Endothelial cell (in vitro differentiated cells): ENCODE data around the gene GDF9. TPM values are rescaled to one million over a fixed set of nuclear protein-coding genes. Genes with fewer than 3 reads are reported as not detected.

Source experiments
- DNase-seq: peaks from one replicate; pipeline ENCODE4 v3.0.0; 2021; ENCODE audit warnings: low spot score
- H3K27ac Mint-ChIP-seq: one replicate; pipeline ENCODE4 v1.8.0; 2021; ENCODE audit warnings: mixed read lengths, inconsistent platforms; ENCODE audit not compliant: unreplicated experiment
- H3K27me3 Mint-ChIP-seq: one replicate; pipeline ENCODE4 v1.8.0; 2021; ENCODE audit warnings: mild to moderate bottlenecking, moderate library complexity, mixed read lengths, inconsistent platforms; ENCODE audit not compliant: unreplicated experiment
- H3K36me3 Mint-ChIP-seq: one replicate; pipeline ENCODE4 v1.8.0; 2021; ENCODE audit warnings: mild to moderate bottlenecking, low read depth, mixed read lengths, inconsistent platforms; ENCODE audit not compliant: unreplicated experiment
- H3K4me1 Mint-ChIP-seq: one replicate; pipeline ENCODE4 v1.8.0; 2021; ENCODE audit warnings: mild to moderate bottlenecking, mixed read lengths, inconsistent platforms; ENCODE audit not compliant: unreplicated experiment
- H3K4me3 Mint-ChIP-seq: one replicate; pipeline ENCODE4 v1.8.0; 2021; ENCODE audit warnings: mild to moderate bottlenecking, mixed read lengths, inconsistent platforms; ENCODE audit not compliant: unreplicated experiment
- H3K9me3 Mint-ChIP-seq: one replicate; pipeline ENCODE4 v1.8.0; 2021; ENCODE audit warnings: mixed read lengths, inconsistent platforms; ENCODE audit not compliant: unreplicated experiment
- CTCF ChIP-seq: fragments of 200-600 bp; sonication (generic); IDR thresholded peaks from one replicate; pipeline ENCODE4 v1.5.0; 2021; ENCODE audit warnings: antibody characterized with exemption; ENCODE audit not compliant: unreplicated experiment
- total RNA-seq: library from RNA; stranded (reverse); fragmentation: NEBNext Ultra II Directional; extraction: Animal tissue kit (Norgen Biotek cat#: 25700); gene quantifications from one replicate; pipeline ENCODE4 v1.2.1, GENCODE V29; 2021; ENCODE audit not compliant: unreplicated experiment

GDF9 gene
- total RNA-seq, 1 donor from 2014 or later, result 0.33 TPM

DNA sequence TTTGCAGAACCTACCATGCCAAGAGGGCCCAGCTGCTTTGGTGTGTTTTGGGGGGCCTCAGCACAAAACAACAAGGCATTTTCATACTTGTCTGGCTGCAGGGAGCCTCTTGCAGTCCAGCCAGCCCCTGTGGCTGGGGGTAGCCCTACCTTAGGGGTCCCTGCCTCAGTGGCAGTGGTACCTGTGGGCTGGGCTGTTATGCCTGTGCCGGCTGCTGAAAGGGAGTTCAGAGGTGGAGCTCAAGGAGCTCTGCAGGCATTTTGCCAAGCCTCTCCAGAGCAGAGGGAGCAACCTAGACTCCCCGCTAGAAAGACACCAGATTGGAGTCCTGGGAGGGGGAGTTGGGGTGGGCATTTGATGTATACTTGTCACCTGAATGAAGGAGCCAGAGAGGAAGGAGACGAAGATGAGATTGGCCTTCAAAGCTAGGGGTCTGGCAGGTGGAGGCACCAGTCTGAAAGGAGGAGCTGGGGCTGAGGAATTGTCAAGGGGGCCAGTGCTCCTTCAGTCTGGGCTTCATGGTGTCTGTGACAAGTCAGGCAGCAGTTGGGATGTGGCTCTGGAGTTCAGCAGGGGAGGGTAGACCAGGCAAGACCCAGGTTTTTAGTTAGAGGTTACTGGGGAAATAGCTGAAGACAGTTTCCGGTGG, 37.3 kb downstream of the GDF9 start:
- peaks cover 16% of the 10 kb centered on the region for H3K27me3 Mint-ChIP-seq
- no peak overlapping the region for H3K27ac Mint-ChIP-seq
- H3K9me3 Mint-ChIP-seq, result no peaks in the 10 kb centered on the region
- peaks cover 5% of the 10 kb centered on the region for H3K36me3 Mint-ChIP-seq
- no peak for DNase-seq
- peaks cover 19% of the 10 kb centered on the region for H3K4me1 Mint-ChIP-seq
- H3K4me3 Mint-ChIP-seq, result peak overlapping the region; percentile 80
- TF ChIP-seq CTCF, result no peak

DNA sequence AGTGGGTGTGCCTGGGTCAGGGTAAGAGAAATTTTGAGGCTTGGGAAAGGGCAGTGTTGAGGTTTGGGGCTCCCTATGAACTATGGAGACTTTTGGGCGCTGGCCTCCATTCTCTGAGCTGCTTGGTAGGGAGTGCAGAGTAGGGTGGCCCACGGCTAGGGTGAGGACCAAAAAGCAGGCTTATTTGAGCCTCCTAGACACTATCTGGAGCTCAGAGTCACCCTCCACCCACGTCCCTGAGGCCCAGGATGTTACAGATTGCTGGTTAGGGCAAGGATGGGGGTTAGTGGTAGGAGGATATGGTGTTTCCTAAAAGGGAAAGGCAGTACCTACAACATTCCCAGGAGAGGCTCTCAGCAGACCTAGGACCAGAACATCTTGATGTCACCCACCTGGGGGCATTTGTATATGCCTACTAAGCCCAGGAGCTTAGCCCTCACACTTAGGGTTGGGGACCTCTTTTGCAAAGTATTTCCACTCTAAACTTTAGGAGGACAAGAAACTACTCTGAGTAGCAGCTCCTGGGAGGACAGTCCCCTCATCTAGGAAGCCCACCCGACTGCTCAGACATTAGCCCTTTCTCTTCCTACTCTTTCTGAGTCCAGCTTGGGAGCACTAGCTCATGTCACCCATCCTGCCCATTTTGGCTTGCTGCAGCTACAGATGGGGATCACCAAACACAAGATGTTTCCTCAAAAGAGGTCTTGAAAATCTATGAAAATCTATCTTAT, 38.2 kb downstream of the GDF9 start:
- no peak for TF ChIP-seq CTCF
- no peak for DNase-seq
- Mint-ChIP-seq H3K9me3 (no peaks in the 10 kb centered on the region), H3K4me3 (no peak overlapping the region), H3K4me1 (peaks cover 19% of the 10 kb centered on the region), H3K27me3 (peaks cover 16% of the 10 kb centered on the region), H3K27ac (no peak overlapping the region), H3K36me3 (peaks cover 5% of the 10 kb centered on the region)

- Mint-ChIP-seq H3K9me3 (no peaks in the 10 kb centered on the region), H3K27me3 (peaks cover 19% of the 10 kb centered on the region), H3K4me3 (peak overlapping the region; percentile 51), H3K27ac (no peak overlapping the region), H3K4me1 (peaks cover 19% of the 10 kb centered on the region), H3K36me3 (peaks cover 5% of the 10 kb centered on the region)
- no peak for DNase-seq
- TF ChIP-seq CTCF, result no peak
These were observed 39.7 kb downstream of the GDF9 start for GRCh38 chr5:132826424-132827082.

GRCh38 chr5:132825834-132826391, 40.4 kb downstream of the GDF9 start:
- peaks cover 17% of the 10 kb centered on the region for H3K27me3 Mint-ChIP-seq
- DNase-seq, result no peak
- no peak for TF ChIP-seq CTCF
- H3K4me1 Mint-ChIP-seq, result peaks cover 13% of the 10 kb centered on the region
- no peaks in the 10 kb centered on the region for H3K9me3 Mint-ChIP-seq
- H3K36me3 Mint-ChIP-seq, result peaks cover 5% of the 10 kb centered on the region
- no peak overlapping the region for H3K27ac Mint-ChIP-seq
- H3K4me3 Mint-ChIP-seq, result no peak overlapping the region
